Neural progenitor cell (in vitro differentiated cells): ENCODE results near the gene PDE6A.

Source experiments
- CTCF ChIP-seq: fragments of 200-600 bp; sonication (generic); IDR thresholded peaks from 2 replicates; pipeline ENCODE4 v1.5.1; 2017; ENCODE audit warnings: antibody characterized with exemption, mild to moderate bottlenecking
- EZH2 ChIP-seq: fragments of 200-600 bp; sonication (generic); IDR thresholded peaks from 2 replicates; pipeline ENCODE4 v1.6.1; 2017; ENCODE audit warnings: antibody characterized with exemption, mild to moderate bottlenecking, moderate library complexity

GRCh38 chr5:149961186-149961685 is 16.6 kb upstream of the PDE6A start:
- TF ChIP-seq CTCF (no peak), EZH2 (no peak)
